ENCODE measurements around the gene OTP.

OTP gene

DNA sequence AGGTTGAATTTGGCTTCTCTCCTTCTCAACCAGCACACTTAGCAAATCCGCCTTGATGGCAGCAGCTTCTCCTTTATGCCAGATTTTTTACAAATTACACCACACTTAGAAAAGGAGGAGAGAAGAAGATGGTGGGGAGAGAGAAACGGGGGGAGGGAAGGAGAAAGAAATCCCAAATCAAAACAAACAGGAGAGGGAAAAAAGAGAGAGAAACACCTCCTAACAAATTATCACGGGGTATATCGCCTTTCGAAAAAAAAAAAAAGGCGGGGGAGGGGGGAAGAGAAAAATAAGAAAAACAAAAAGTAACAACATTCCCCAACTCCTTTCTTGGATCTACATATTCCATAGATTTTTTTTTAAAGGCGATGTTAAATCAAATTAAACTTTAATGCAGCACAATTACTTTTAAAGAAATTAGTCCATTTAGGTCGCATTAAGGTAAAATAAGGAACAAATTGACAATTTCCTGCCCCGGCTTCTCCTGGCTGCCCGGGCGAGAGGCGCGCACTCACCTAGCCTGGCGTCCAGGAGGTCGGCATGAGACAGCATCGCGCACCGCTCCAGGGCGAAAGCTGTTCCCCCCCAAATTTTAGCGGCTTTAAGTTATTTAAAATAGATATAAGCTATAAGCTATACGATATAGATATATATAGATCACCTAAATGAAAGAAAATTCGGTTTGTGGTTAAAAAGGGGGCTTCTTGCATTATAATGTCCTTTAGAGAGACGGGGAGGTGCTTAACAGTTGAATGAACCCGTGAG, at the start of gene OTP:
Gene OTP (minus strand): TSS at position 716 of the 765 bp plus-strand sequence. CDS start 164 bp downstream, at position 552.
- no peak for DNase-seq

- DNase-seq: no peak
Observed at GRCh38 chr5:77683171-77683732, 44.7 kb upstream of the OTP start.

GRCh38 chr5:77670526-77670925, 32.0 kb upstream of the OTP start:
- no peak for DNase-seq

GRCh38 chr5:77669677-77670076, 31.2 kb upstream of the OTP start:
- DNase-seq: peak; percentile 34

GRCh38 chr5:77663090-77663863, 24.8 kb upstream of the OTP start:
- DNase-seq: no peak

DNA sequence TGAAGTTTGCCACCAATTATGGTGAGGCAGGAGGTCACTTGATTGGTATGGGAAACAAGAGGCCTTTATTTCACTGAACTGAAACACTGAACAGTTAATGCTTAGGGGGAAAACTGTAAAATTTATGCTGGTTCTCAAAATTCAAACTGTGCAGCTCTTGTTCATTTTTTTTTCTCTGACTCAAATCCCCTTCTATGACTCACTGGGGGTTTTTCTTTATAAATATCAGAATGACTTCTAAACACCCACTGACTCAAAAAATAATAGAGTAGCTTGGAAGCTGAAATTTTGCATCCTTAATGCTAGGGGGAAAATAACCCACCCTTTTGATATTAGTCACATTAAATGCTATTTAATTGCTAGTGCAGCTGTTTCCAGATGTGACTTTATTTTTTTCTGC, 24.1 kb upstream of the OTP start:
- DNase-seq: no peak

DNA sequence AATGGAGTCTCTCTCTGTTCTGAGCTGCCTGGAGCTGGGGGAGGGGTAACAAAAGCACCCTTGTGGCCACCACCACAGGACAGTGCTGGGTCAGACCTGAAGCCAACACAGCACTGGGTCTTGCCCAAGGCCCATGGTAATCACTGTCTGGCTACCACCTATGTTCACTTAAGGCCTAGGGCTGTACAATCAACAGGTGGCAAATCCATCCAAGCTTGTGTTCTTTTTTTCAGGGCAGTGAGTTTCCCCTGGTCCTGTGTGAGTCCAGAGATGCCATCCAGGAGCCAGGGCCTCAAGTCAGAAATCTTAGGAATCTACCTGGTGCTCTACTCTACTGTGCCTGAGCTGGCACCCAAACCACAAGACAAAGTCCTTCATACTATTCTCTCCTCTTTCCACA, 20.1 kb upstream of the OTP start:
- DNase-seq: no peak

DNA sequence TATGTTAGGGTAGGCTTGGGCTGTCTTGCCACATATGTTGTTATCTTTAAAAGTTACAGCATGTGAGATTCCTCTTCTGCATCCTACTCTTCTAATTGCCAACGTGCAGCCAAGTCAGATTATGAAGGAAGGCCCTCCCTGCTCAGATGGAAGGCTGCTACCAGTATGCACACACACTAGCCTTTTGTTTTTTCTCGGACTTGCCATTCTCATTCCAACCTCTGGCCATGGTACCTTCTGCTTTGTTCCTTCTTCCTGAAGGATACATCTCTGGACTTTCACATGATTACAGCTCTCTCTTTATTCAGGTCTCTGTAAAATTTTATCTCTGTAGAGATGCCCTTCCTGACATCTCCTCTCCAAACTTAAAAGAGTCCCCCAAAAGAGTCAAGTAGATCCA, 12.8 kb upstream of the OTP start:
- DNase-seq: no peak

DNA sequence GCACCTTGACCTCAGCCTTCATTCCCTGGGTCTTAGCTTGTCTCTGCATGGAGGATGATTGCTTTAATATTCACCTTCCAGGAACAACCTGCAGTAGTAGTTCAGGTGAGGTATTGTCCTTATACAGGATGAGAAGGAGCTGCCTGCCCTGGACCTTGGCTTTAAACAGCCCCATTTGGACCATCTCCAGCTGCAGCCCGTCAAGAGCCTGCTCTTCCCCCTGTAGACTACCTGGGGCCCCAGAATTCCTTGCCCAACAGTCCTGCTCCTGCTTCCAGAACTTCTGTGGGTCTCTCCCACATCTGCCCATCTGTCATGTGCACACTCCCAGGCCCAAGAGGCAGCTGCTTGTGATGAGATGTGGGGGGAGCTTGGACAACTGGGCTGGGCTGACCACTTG, 12.2 kb upstream of the OTP start:
- no peak for DNase-seq

DNA sequence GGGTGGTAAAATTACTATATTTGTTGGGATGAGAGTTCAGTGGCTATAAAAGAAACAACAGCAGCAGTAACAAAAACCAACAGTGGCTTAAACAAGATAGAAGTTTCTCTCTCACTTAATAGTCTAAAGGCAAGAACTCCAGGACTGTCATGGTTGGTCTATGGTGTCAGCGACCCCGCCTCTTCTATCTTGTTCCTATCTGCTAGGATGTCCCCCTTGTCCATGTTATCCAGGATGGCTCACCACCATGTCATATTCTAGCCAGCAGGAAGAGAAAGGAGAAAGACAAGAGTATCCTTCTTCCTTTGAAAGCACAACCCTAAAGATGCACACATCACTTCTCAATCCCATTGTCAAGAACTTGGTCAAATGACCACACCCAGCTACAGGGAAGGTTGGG, 11.3 kb upstream of the OTP start:
- no peak for DNase-seq

- DNase-seq: no peak
Observed at GRCh38 chr5:77645995-77646639, 7.6 kb upstream of the OTP start.

- DNase-seq: peak; percentile 31
Observed at GRCh38 chr5:77645158-77645994, 6.9 kb upstream of the OTP start.

- DNase-seq: peak; percentile 7
Observed at GRCh38 chr5:77644371-77645157, 6.1 kb upstream of the OTP start.

DNA sequence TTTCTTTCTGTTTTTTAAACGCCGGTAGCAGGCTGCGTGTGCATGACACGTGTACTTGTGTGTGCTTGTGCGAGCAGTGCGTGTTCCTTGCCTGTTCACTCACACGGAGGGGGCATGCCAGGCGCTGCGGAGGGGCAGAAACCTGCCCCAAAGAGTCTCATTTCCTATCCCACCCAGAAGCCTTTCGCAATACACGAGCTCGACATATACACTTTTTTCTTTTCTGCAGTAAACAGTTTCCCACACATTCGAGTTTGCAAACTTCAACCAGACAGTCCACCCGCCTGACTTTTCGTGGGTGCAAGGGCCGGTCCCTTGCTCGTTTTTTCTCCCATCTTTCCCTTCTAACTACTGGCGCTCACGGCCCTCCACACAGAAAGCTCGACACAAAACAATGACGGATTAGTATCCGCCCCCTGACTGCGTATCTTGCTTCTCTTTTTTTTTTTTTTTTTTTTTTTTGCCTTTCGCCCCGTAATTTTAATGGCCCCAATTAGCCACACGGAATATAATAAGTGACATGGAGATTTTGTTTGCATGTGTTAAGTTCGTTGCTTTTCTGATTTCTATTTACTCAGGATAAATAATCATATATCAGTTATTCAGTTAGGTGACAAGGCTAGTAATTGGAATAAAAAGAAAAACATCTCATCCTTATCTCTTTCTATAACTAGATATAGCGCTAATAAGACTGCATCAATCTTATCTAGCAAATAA, 5.3 kb upstream of the OTP start:
- no peak for DNase-seq

DNA sequence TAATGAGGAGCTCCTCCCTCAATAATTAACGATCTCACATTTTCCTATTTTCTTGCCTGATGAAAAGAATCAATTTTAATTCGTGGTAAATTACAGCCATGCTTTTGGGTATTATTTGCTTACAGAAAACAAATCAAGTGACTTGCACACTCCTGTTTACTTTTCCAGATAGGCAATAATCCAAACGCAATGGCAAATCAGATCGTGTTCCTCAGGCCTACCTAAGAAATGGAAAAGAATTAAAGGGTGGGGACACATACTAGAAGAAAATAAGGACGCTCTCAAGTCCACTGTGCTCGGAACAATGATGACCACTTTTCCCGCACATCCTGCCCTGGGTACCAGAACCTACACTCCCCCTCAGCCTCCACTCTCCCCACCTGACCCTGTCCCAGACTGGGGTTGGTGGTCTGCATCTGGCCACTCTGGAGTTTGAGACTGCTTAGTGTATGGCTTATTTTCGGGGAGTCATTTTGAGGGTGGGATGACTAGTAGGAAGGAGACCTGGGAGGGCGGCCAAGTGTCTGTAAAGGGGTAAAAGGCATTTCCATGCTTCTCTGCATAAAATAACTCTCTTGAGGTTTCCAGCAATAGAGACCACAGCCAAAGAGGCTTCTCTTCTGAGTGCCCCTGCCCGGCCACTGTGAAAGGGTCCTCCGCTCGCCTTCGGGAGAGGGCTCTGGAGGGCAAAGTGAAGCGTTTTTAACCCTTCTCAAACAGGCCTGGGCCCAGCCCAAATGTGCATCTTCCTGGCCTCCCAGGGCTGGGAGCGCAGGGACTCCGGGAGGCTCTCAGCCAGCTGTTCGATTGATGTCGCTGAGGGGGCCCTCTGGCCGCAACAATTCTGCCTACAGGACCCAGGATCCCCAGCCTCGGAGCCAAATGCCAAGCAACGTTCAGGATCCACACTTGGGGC, 4.5 kb upstream of the OTP start:
- DNase-seq: no peak

DNA sequence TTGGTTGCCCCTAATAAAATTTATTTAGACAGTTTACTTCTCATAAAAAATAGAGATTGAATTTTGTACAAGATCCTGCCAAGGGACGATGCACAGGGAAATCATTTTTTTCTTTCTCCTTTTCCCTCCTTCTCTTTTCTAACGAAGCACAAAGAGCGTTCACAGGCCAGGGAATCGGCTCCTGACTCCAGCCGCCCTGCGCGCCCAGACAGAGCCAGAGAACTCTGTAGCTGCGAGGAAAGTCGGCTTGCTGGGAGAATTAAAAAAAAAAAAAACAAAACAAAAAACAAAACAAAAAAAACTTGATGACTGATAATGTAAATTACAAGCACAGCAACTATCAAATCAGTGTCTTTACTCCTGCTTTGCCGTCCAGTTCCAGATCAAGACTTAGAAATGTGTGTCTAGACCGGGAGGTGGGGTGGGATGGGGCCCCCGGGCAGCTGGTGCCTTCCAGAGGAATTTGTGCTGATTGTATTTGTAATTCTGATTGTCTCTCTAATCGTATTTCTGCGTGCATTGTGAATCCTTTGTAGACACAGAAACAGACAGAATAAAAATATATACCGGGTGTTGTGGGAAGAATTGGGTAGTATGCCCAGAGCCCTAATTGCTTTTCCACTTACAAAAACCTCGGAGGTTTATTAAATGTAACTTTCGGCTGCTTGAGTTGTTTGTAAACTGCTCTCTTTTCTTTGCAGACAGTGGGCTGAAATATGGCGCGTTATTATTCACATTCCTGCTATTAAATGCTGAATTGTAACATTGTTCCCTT, 3.6 kb upstream of the OTP start:
- no peak for DNase-seq

- DNase-seq: no peak
Observed at GRCh38 chr5:77641397-77641943, 3.0 kb upstream of the OTP start.

DNA sequence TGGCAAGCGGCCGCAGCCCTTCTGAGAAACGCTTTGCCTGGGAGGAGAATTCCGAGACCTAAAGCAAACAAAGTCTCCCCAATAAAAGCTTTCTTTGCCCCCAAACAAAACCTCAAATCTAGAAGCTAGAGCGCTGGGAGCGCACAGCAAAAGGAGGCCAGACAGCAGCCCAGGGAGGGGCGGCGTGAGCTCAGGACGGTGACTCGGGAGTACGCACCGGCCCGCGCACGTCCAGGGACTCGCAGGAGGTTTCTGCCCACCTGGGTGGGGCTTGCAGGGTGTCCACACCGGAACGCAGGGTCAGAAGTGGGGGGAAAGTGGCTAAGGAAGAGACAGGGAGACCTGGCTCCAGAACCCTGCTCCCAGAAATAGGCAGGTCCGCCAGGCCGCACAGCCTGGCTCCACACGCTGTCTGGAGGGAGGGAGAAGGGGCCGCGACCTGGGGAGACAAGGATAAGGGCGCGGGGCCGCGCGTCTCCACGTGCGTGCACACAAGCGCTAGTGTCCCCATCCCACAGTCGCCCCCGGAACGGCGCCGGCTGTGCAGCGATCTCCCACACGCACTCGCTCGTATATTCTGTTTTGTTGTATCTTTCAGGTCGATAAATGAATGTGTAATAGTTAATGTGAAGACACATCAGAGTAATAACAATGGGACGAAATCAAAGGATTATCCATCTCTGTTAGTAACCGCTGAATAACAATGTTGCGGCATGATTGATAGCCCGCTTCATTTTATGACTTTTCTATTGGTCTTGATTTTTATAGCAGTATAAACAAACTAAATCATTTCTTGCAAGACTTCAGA, 2.3 kb upstream of the OTP start:
- DNase-seq: no peak
